Measurements from ENCODE around the gene CXCL9.
"Not testable (repeated sequence)": the region's sequence is repeated elsewhere in the genome, so short reads cannot be mapped to it uniquely, and the experiment has no call there.

Gene CXCL9

GRCh38 chr4:76011700-76012387 lies 4.5 kb upstream of the CXCL9 start:
- no peak for DNase-seq (ENCODE audit: low spot score)

DNA sequence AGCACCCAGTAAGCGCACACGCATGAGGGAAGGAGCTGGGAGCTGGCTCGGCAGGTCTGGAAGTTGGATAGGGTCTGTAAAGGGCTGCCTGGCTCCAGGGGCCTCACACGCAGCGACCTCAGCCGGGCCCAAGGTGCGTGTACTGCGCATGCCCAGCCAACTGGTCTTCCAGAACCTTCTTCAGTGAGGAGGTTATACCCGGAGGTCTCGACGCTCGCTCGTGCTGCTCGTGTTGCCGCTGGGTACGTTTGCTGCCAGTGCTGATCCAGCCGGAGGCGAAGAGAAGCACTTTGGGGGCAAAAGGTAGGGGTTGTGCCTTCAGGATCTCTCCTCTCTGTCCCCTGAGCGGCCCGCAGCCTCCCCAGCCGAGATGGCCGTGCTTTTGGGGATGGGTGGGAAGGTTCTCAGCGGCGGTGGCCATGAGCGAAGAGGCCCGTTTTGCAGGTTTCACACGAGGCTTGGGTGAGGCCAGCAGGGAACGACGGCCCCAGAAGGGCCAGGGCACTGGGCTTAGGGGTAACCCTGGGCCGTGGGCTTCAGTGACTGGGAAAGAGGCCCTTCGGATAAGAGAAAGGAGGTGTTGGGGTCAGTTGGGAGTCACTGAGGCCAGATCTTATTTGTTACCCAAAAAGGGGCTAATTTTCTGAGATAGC lies 3.8 kb upstream of the CXCL9 start:
- DNase-seq (ENCODE audit: low spot score) = no peak

DNA sequence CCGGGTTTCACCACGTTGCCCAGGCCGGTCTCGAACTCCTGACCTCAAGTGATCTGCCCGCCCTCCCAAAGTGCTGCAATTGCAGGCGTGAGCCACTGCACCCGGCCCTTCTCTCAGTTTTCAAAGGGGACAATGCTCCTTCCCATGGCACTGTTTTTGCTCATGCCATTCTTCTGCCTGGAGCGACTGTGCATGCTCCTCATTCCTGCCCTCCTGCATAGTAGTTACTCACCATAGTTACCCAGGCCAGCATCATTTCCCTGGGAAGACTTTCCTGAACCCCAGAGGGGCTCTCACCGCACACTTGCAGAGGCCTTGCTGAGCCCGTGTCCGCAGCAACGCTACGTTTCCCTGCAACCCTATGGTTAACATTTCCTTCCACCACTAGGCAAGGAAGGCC lies 3.3 kb upstream of the CXCL9 start:
- no peak for DNase-seq (ENCODE audit: low spot score)

DNA sequence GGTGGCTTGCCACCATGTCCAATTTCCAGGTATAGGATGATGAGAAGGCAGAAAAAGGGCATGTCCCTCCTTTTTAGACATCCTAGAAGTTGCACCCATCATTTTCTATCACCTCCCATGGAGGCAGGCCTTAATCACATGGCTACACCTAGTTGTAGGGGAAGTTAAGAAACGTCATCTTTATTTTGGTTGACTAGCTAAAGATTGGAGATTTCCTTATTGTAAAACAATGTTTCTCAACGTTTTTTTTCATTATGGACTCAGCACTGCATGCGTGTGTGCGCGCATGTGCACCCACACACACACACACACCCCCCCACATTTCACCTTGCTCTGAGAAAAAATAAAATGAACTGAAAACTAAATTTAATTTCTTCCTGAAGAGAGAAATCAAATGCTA lies 2.0 kb upstream of the CXCL9 start:
- no peak for DNase-seq (ENCODE audit: low spot score)

GRCh38 chr4:76003620-76004019 lies 3.7 kb downstream of the CXCL9 start:
- no peak for DNase-seq (ENCODE audit: low spot score)

- no peak for DNase-seq (ENCODE audit: low spot score)
These were observed 4.3 kb downstream of the CXCL9 start for GRCh38 chr4:76003035-76003434.

- no peak for DNase-seq (ENCODE audit: low spot score)
These were observed 5.1 kb downstream of the CXCL9 start for GRCh38 chr4:76002176-76002575.

DNA sequence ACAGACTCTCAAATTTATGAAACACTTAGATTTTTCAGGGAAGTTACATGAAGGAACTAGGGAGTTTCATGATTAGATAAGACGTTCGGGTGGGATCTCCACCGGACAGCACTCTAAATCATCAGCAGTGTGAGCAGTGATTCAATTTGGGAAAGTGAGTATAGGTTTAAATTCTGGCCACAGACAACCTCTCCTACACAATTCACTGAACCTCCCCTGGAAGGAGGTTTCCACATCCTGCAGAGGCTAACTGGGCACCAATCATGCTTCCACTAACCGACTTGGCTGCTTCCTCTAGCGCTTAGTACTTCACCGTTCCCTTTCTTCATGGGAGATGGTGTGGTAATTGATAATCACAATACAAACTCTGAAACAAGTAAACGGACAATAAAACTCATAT lies 5.6 kb downstream of the CXCL9 start:
- DNase-seq (ENCODE audit: low spot score) = no peak

- no peak for DNase-seq (ENCODE audit: low spot score)
These were observed 7.0 kb downstream of the CXCL9 start for GRCh38 chr4:76000279-76000678.

- not testable (repeated sequence) for DNase-seq (ENCODE audit: low spot score)
These were observed 8.7 kb downstream of the CXCL9 start for GRCh38 chr4:75998525-75999147.

DNA sequence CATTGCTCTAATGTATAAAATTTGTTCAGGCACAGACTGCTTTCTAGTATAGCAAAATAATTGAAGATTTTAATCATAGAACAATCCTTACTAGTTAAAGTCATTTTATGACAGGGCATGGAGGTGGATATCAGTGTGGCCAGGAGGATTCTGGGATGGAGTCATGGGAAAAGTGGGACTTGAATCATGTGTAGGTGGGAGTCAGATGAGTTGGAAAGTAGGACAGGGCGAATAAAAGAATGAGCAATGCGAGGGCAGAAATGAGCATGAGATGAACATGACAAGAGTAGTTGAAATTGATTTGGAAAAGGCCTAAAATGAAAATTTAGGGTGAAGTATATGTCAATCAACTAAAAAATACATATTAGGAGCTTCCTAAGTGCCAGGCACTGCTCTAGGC lies 9.4 kb downstream of the CXCL9 start:
- no peak for DNase-seq (ENCODE audit: low spot score)

GRCh38 chr4:75997081-75997480 lies 10.2 kb downstream of the CXCL9 start:
- DNase-seq (ENCODE audit: low spot score) = no peak

DNA sequence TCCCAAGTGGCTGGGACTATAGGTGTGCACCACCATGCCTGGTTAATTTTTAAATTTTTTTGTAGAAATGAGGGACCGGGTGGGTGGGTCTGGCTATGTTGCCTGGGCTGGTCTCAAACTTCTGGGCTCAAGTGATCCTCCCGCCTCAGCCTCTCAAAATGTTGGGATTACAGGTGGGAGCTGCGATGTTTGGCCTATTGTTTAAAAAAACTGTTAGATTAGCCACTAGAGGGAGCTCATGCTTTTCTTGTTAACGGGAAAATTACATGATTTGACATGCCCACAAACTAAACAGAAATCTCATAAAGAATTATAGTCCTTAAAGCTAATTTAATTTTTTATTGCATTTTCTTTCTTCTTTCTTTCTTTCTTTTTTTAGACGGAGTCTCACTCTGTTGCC lies 11.6 kb downstream of the CXCL9 start:
- DNase-seq (ENCODE audit: low spot score) = peak; percentile 53

- DNase-seq (ENCODE audit: low spot score) = no peak
These were observed 14.8 kb downstream of the CXCL9 start for GRCh38 chr4:75992462-75992861.

DNA sequence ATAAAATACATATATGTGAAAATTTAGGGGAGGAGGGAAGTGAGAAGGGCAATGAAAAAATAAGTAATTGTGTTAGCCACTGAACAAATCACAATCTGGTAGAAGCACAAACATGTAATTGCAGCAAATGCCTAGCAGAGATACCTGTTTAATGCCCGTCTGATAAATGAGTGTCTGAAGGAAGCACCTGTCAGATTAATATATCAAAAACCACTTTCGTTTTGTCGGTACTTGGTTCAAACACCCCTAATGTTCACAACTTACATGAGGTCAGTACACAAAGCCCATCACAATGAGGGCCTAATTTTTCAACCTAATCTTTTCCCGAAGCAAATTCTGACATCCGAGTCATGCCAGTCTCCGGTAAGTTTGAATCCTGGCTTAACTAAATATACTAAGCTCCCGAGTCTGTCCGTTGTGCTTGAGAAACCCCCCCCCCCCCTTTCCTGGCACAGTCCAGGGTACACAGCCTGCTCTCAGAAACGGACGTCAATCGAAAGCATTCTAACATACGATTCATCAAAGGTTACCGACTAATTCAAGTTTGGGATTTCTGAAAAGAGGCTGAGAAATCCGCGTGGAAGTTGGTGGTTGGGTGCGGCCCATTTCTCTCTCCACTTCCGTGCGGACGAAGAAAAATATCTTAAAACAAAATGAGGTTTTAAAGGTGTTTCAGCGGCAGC lies 17.3 kb downstream of the CXCL9 start:
- DNase-seq (ENCODE audit: low spot score) = no peak

- DNase-seq (ENCODE audit: low spot score) = no peak
These were observed 22.2 kb downstream of the CXCL9 start for GRCh38 chr4:75985116-75985515.

GRCh38 chr4:75980576-75980975 lies 26.7 kb downstream of the CXCL9 start:
- DNase-seq (ENCODE audit: low spot score) = no peak

- no peak for DNase-seq (ENCODE audit: low spot score)
These were observed 31.1 kb downstream of the CXCL9 start for GRCh38 chr4:75976177-75976576.

- DNase-seq (ENCODE audit: low spot score) = no peak
These were observed 33.5 kb downstream of the CXCL9 start for GRCh38 chr4:75973766-75974165.

GRCh38 chr4:75968084-75968483 lies 39.2 kb downstream of the CXCL9 start:
- no peak for DNase-seq (ENCODE audit: low spot score)

DNA sequence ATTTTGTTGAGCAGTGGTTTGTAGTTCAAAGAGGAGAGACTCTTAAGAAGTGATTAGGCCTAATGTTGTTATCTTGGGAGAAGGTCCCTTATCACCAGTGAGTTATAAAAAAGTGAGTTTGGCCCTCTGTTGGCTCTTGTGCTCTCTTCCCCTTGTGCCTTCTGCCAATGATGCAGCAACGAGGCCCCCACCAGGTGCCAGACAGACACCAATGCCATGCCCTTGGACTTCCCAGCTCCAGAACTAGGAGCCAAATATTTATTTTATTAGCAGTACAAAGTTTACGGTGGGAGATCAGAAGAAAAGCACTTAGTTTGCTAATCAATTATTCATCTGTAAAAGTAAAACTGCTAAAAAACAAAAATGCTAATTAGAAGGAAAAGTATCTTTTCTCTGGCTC lies 43.8 kb downstream of the CXCL9 start:
- DNase-seq (ENCODE audit: low spot score) = no peak

- not testable (repeated sequence) for DNase-seq (ENCODE audit: low spot score)
These were observed 45.2 kb downstream of the CXCL9 start for GRCh38 chr4:75962072-75962471.

GRCh38 chr4:75958546-75958945 lies 48.8 kb downstream of the CXCL9 start:
- DNase-seq (ENCODE audit: low spot score) = not testable (repeated sequence)
